Keratinocyte (primary cell): Measurements from ENCODE around the gene SLC39A3. TPM values are rescaled to one million over a fixed set of nuclear protein-coding genes. Genes with fewer than 3 reads are reported as not detected.

ENCODE experiments used
- DNase-seq: peaks from one replicate; pipeline ENCODE4 v3.0.0-alpha.2; 2011; ENCODE audit warnings: low read depth, missing footprints, low spot score
- FAIRE-seq: peaks from 2 replicates; lab custom pipeline; 2011; peaks lifted over from hg19 to GRCh38; lab: Jason Lieb, UNC
- H2AFZ ChIP-seq: 2 replicates; pipeline ENCODE4 v1.6.0; 2012; ENCODE audit warnings: low read length, control low read depth, inconsistent platforms; ENCODE audit not compliant: control insufficient read depth
- H3K27ac ChIP-seq: 2 replicates; pipeline ENCODE4 v1.5.1; 2011; ENCODE audit warnings: low read length; ENCODE audit not compliant: control insufficient read depth, insufficient read depth
- H3K27me3 ChIP-seq: 3 replicates; pipeline ENCODE4 v1.6.0; 2011; ENCODE audit warnings: low read length; ENCODE audit not compliant: control insufficient read depth, insufficient read depth; ENCODE audit errors: extremely low read depth
- H3K36me3 ChIP-seq, 2 experiments: 2 replicates in 1 of 2; 3 replicates in 1 of 2; pipeline ENCODE4 v1.5.1; 2011; ENCODE audit warnings: low read length in 2 of 2, mild to moderate bottlenecking in 1 of 2; ENCODE audit not compliant: control insufficient read depth in 2 of 2, insufficient read depth in 2 of 2; ENCODE audit errors: extremely low read depth in 1 of 2
- H3K4me1 ChIP-seq: 3 replicates; pipeline ENCODE4 v1.5.1; 2011; ENCODE audit warnings: low read length; ENCODE audit not compliant: control insufficient read depth, insufficient read depth; ENCODE audit errors: extremely low read depth
- H3K4me2 ChIP-seq: 3 replicates; pipeline ENCODE4 v1.6.0; 2011; ENCODE audit warnings: low read depth, low read length; ENCODE audit not compliant: control insufficient read depth, insufficient read depth; ENCODE audit errors: extremely low read depth
- H3K4me3 ChIP-seq, 3 experiments: fragments of 200-600 bp in 1 of 3; sonication (generic) in 1 of 3; 2 replicates in 2 of 3; 3 replicates in 1 of 3; pipeline ENCODE4 v1.5.1; 2011 to 2016; ENCODE audit warnings: low read length in 3 of 3, mild to moderate bottlenecking in 3 of 3, control low read depth in 2 of 3, inconsistent platforms in 1 of 3, low read depth in 1 of 3, mixed read lengths in 1 of 3, mixed run types in 1 of 3, moderate library complexity in 1 of 3; ENCODE audit not compliant: control insufficient read depth in 2 of 3, insufficient read depth in 2 of 3; ENCODE audit errors: extremely low read depth in 1 of 3
- H3K79me2 ChIP-seq: 2 replicates; pipeline ENCODE4 v1.6.0; 2012; ENCODE audit warnings: low read length; ENCODE audit not compliant: control insufficient read depth, insufficient read depth
- H3K9ac ChIP-seq: 3 replicates; pipeline ENCODE4 v1.6.0; 2011; ENCODE audit warnings: low read length; ENCODE audit not compliant: control insufficient read depth, insufficient read depth; ENCODE audit errors: extremely low read depth
- H3K9me1 ChIP-seq: 3 replicates; pipeline ENCODE4 v1.6.0; 2011; ENCODE audit warnings: low read length; ENCODE audit not compliant: control insufficient read depth, insufficient read depth; ENCODE audit errors: extremely low read depth
- H3K9me3 ChIP-seq: 2 replicates; pipeline ENCODE4 v1.5.1; 2012; ENCODE audit warnings: low read depth, low read length; ENCODE audit not compliant: control insufficient read depth
- H4K20me1 ChIP-seq: 3 replicates; pipeline ENCODE4 v1.6.0; 2011; ENCODE audit warnings: low read length; ENCODE audit not compliant: control insufficient read depth, insufficient read depth; ENCODE audit errors: extremely low read depth
- CTCF ChIP-seq, 3 experiments: IDR thresholded peaks in 1 of 3; conservative IDR thresholded peaks in 1 of 3; optimal IDR thresholded peaks in 1 of 3; 2 replicates in 2 of 3; 3 replicates in 1 of 3; pipeline versions ENCODE3 to v1.5.1; 2011; ENCODE audit warnings: low read length in 3 of 3, mild to moderate bottlenecking in 3 of 3, moderate library complexity in 2 of 3, control low read depth in 1 of 3, inconsistent platforms in 1 of 3; ENCODE audit not compliant: insufficient read depth in 2 of 3; ENCODE audit errors: extremely low read depth in 1 of 3
- EZH2 ChIP-seq: IDR thresholded peaks from one replicate; pipeline ENCODE4 v1.6.1; 2012; ENCODE audit warnings: inconsistent platforms, mild to moderate bottlenecking, low read length, moderate library complexity
- dilution Hi-C: fragments of 300-500 bp; cut with MboI; formaldehyde crosslinking; loops from one replicate; pipeline ENCODE4 v1.7.0; 2020; ENCODE audit warnings: low sequenced_read_pairs; ENCODE audit not compliant: extremely low pct_ligation_motif_present
- polyA plus RNA-seq, 5 experiments: library from polyadenylated mRNA; depleted of rRNA in 3 of 5; stranded (reverse) in 3 of 5; stranded (forward) in 1 of 5; unstranded in 1 of 5; fragments of >200 nt; gene quantifications; 1 replicate in 1 of 5; 2 replicates in 3 of 5; 3 replicates in 1 of 5; pipeline versions ENCODE4 v1.2.1 to v1.2.3, GENCODE V29; 2011 to 2012; ENCODE audit warnings: missing spikeins in 2 of 5, low read depth in 1 of 5, low replicate concordance in 1 of 5

The SLC39A3 gene
- polyA plus RNA-seq, 1 donor (not counting 4 experiments of a cell fraction or from before 2014, with no cell fraction given) = 26.2 TPM

GRCh38 chr19:2721570-2722540 is 18.0 kb downstream of the SLC39A3 start:
- Histone ChIP-seq H3K9me1 (no peaks in the 10 kb centered on the region), H3K27ac (no peak overlapping the region), H3K9me3 (no peaks in the 10 kb centered on the region), H3K79me2 (no peaks in the 10 kb centered on the region), H3K27me3 (peaks cover 41% of the 10 kb centered on the region), H4K20me1 (no peaks in the 10 kb centered on the region), H3K36me3 (no peaks in the 10 kb centered on the region), H2AFZ (no peak overlapping the region), H3K4me3 (no peak overlapping the region), H3K4me1 (peaks cover 3% of the 10 kb centered on the region), H3K4me2 (no peak overlapping the region), H3K9ac (no peak overlapping the region)
- dilution Hi-C loops = no loop called here
- no peak for TF ChIP-seq EZH2
- TF ChIP-seq CTCF (optimal IDR thresholded peaks at IDR 0.05 in 1 of 3, IDR thresholded peaks at IDR 0.05 in 1 of 3, conservative IDR thresholded peaks at IDR 0.05 in 1 of 3; ENCODE audit: extremely low read depth in 1 of 3, insufficient read depth in 2 of 3, low read length in 3 of 3) = no peak
- DNase-seq (no peak), FAIRE-seq (no peak)

- peaks cover under 1% of the 10 kb centered on the region for H3K9me3 ChIP-seq
- no peaks in the 10 kb centered on the region for H4K20me1 ChIP-seq
- H3K4me3 ChIP-seq = peak within 1 kb of the TSS in 1 of 3 experiments; percentile 3
- no peaks in the 10 kb centered on the region for H3K79me2 ChIP-seq
- H3K4me2 ChIP-seq = peak within 1 kb of the TSS; percentile 27
- H3K9ac ChIP-seq = no peak within 1 kb of the TSS
- H3K27ac ChIP-seq = no peak within 1 kb of the TSS
- no peaks in the 10 kb centered on the region for H3K9me1 ChIP-seq
- no peak within 1 kb of the TSS for H2AFZ ChIP-seq
- TF ChIP-seq CTCF (optimal IDR thresholded peaks at IDR 0.05 in 1 of 3, IDR thresholded peaks at IDR 0.05 in 1 of 3, conservative IDR thresholded peaks at IDR 0.05 in 1 of 3; ENCODE audit: extremely low read depth in 1 of 3, insufficient read depth in 2 of 3, low read length in 3 of 3) = no peak
- H3K4me1 ChIP-seq = no peaks in the 10 kb centered on the region
- dilution Hi-C loops = no loop called here
- H3K27me3 ChIP-seq = peaks cover 39% of the 10 kb centered on the region
- FAIRE-seq (no peak), DNase-seq (no peak)
- no peaks in the 10 kb centered on the region for H3K36me3 ChIP-seq
These were observed 18.8 kb downstream of the SLC39A3 start, which contains the start of gene DIRAS1 for GRCh38 chr19:2720777-2721569. TSS of gene DIRAS1 (minus strand) at chr19:2721372. CDS start at chr19:2717806, 3,566 bp downstream.
